Activated B cell treated with CpG ODN at 0.5 μM for 24 hours (primary cell): ENCODE measurements around the gene KATNB1. TPM values are rescaled to one million over a fixed set of nuclear protein-coding genes. Genes with fewer than 3 reads are reported as not detected.

Source experiments
- ATAC-seq: fragments of 200-7000 bp; cut with Tn5 transposase; one replicate; pipeline ENCODE4 v1.10.0; 2021; ENCODE audit warnings: low read depth, mild to moderate bottlenecking, moderate library complexity
- CTCF ChIA-PET: fragments of 350-600 bp; sonication (Branson Sonifier 250); formaldehyde crosslinking; loops from one replicate; lab custom pipeline; 2021; ENCODE audit warnings: antibody characterized with exemption; lab: Charles Lee
- POLR2A ChIA-PET: fragments of 350-600 bp; sonication (Branson Sonifier 250); formaldehyde crosslinking; loops from one replicate; lab custom pipeline; 2021; ENCODE audit warnings: antibody characterized with exemption; lab: Charles Lee
- DNase-seq: peaks from one replicate; pipeline ENCODE4 v3.0.0; 2022
- H3K27ac Mint-ChIP-seq: one replicate; pipeline ENCODE4 v1.8.0; 2020; ENCODE audit warnings: mixed read lengths
- H3K27me3 Mint-ChIP-seq: one replicate; pipeline ENCODE4 v1.8.0; 2021; ENCODE audit warnings: mixed read lengths
- H3K36me3 Mint-ChIP-seq: one replicate; pipeline ENCODE4 v1.8.0; 2021; ENCODE audit warnings: low read depth, mixed read lengths
- H3K4me1 Mint-ChIP-seq: one replicate; pipeline ENCODE4 v1.8.0; 2021; ENCODE audit warnings: mixed read lengths
- H3K4me3 Mint-ChIP-seq: one replicate; pipeline ENCODE4 v1.8.0; 2020; ENCODE audit warnings: mild to moderate bottlenecking, mixed read lengths
- H3K9me3 Mint-ChIP-seq: one replicate; pipeline ENCODE4 v1.8.0; 2020; ENCODE audit warnings: mixed read lengths
- intact Hi-C: fragments of 100-400 bp; cut with micrococcal nuclease; formaldehyde crosslinking; loops from one replicate; pipeline ENCODE4 v1.15.1; 2024
- total RNA-seq: library from RNA; stranded (reverse); gene quantifications from 2 replicates; pipeline ENCODE4 v1.2.3, GENCODE V29; 2022
- TF ChIP-seq, protein P1 (sequence below): fragments of 200-600 bp; IDR thresholded peaks from one replicate; pipeline ENCODE4 v1.8.0; 2022; ENCODE audit warnings: antibody characterized with exemption, mild to moderate bottlenecking

KATNB1 gene
- total RNA-seq, 1 donor from 2014 or later = 16.8 TPM

DNA sequence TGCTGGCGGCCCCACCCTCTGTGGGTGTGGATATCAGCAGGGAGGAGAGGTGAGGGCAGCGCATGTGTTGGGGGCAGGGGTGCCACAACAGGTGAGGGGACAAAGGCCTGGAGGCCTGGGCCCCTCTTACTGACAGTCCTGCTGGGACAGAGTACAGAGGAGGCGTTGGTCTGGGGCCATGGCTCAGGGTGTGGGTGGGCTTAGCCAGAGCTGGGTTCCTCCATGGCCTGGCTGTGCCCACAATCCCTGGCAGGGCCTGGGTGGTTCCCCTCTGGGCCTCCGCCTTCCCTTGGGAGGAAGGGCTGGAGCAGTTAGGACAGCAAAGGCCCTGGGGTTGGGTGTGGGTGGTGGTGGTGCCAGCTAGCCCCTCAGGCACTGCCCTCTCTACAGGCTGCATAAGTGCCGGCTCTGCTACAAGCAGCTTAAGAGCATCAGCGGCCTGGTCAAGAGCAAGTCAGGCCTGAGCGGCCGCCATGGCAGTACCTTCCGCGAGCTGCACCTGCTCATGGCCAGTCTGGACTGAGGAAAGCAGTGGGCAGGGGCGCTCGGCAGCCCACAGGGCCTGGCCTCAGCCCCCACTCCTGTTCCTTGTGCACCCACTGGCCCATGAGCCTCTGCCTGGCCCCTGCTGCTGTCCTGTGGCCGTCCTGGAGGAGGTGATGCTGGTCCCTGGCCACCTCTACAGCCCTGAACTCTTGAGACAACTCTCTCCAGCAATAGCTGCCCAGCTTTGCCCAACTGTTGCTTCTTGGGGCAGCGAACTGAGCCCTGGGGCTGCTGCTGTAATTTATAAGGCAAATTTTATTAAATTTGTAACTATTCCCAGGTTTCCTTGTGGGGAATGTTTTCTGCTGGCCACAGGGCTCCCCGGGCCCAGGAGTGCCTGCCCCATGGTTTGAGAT lies 21.1 kb downstream of the KATNB1 start:
- DNase-seq = no peak
- Mint-ChIP-seq H3K36me3 (peaks cover 16% of the 10 kb centered on the region), H3K9me3 (no peaks in the 10 kb centered on the region), H3K4me1 (no peaks in the 10 kb centered on the region), H3K27ac (no peak overlapping the region), H3K4me3 (no peak overlapping the region), H3K27me3 (no peaks in the 10 kb centered on the region)
- no peak for ATAC-seq
- ChIA-PET POLR2A (no interaction called here), CTCF (interaction anchor here (1.3 kb wide), 1 partner anchor 20 kb away, joined by 3 read pairs; no protein-coding TSS in a partner anchor)
- TF ChIP-seq, protein P1, sequence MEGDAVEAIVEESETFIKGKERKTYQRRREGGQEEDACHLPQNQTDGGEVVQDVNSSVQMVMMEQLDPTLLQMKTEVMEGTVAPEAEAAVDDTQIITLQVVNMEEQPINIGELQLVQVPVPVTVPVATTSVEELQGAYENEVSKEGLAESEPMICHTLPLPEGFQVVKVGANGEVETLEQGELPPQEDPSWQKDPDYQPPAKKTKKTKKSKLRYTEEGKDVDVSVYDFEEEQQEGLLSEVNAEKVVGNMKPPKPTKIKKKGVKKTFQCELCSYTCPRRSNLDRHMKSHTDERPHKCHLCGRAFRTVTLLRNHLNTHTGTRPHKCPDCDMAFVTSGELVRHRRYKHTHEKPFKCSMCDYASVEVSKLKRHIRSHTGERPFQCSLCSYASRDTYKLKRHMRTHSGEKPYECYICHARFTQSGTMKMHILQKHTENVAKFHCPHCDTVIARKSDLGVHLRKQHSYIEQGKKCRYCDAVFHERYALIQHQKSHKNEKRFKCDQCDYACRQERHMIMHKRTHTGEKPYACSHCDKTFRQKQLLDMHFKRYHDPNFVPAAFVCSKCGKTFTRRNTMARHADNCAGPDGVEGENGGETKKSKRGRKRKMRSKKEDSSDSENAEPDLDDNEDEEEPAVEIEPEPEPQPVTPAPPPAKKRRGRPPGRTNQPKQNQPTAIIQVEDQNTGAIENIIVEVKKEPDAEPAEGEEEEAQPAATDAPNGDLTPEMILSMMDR = no peak
- intact Hi-C loops = loop anchor here (1.0 kb wide), 3 partner anchors 21 to 249 kb away; partner anchors contain the start of gene KATNB1

DNA sequence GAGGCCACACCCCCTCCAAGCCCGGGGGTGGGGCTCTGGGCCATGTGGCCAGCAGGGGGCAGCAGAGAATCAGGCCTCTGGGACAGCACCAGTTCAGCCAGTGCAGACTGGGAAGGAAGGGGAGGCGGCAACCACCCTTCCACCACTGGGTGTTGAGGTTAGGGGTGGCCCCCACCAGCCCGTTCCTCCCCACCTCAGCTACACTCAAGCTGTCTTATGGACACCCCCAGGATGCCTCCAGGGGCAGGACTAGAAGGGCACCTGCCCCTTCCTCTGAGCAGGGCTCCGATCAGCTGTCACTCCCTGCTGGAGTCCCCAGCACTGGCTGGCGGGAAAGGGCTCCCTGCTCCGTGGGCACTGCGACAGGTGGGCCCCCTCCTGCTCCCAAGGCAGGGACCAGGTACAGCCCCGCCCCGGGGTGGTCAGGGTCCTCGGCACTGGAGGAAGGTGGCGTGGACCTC lies 21.8 kb downstream of the KATNB1 start:
- intact Hi-C loops = loop anchor here (1.0 kb wide), 3 partner anchors 22 to 248 kb away; partner anchors contain the start of gene KATNB1
- DNase-seq = peak; percentile 78
- CTCF ChIA-PET = interaction anchor here (1.2 to 1.3 kb wide), 2 partner anchors 21 to 22 kb away, joined by 3 read pairs; partner anchors contain the start of gene KATNB1
- Mint-ChIP-seq H3K36me3 (peaks cover 12% of the 10 kb centered on the region), H3K27ac (no peak overlapping the region), H3K9me3 (no peaks in the 10 kb centered on the region), H3K27me3 (no peaks in the 10 kb centered on the region), H3K4me1 (no peaks in the 10 kb centered on the region), H3K4me3 (no peak overlapping the region)
- TF ChIP-seq, protein P1 = no peak
- POLR2A ChIA-PET = no interaction called here
- ATAC-seq = peak; percentile 99

DNA sequence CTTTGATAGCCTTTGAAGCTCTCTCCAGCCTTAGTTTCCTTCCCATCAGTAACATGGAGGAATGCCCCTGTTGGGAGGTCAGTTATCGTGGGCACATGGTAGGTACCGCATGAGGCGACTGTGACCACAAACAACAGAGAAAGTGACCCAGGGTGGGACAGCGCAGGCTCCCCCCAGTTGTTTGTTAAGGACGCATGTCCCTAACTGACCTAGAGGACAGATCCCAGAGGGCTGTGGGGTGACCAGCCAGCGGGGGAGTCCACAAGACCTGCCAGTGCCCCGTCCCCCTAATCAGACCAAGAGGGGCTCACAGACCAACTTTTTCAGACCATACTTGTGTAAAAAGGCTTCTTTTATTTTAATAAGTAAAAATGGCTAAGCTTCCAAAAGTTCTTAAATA lies 22.3 kb downstream of the KATNB1 start:
- no peak overlapping the region for H3K4me3 Mint-ChIP-seq
- POLR2A ChIA-PET = no interaction called here
- intact Hi-C loops = loop anchor here (1.0 kb wide), 3 partner anchors 23 to 247 kb away; partner anchors contain the start of gene KATNB1

DNA sequence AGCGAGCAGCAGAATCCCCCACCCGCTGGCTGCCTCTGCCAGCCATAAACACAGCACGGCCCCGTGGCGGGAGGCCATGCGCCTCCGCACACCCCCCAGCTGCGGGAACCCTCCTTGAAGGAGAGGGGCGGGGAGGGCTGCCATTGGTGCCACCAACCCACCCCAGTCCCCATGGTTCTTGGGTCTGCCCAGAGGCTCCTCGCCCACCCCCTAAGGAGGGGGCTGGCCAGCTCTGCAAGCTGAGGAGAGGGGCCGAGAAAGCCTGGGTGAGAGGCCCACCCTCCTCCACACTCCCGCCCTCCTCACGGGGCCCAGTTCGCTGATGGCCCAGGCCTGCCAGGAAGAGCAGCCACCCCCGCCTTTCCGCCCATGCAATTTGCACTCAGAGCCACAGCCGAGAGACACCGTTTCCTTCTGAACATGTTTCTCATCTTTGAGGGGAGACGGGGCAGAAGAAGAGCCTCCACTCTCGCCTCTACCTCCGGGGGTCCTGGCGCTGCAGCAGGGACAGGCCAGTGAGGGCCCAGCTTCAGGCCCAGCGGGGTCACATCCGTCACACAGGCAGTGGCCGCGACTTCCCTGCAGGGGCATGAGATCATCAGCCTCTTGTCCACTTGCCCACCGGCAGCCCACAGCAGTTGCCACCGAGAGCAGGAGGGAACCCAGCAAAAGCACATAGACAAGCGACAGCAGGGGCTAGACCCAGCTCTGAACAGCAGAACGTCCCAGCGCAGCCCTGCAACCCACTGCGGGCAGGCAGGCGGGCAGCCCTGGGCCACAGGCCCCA lies 23.0 kb downstream of the KATNB1 start:
- H3K4me1 Mint-ChIP-seq = no peaks in the 10 kb centered on the region
- ChIA-PET POLR2A (no interaction called here), CTCF (interaction anchor here (1.2 kb wide), 1 partner anchor 23 kb away, joined by 3 read pairs; the partner anchor contains the start of gene KATNB1)
- intact Hi-C loops = no loop called here
- H3K27me3 Mint-ChIP-seq = no peaks in the 10 kb centered on the region
- DNase-seq (no peak), ATAC-seq (no peak)
- TF ChIP-seq, protein P1 = no peak
- peaks cover 10% of the 10 kb centered on the region for H3K36me3 Mint-ChIP-seq
- no peaks in the 10 kb centered on the region for H3K9me3 Mint-ChIP-seq
- H3K4me3 Mint-ChIP-seq = no peak overlapping the region
- H3K27ac Mint-ChIP-seq = no peak overlapping the region

More for the DNA sequence above, 22.3 kb downstream of the KATNB1 start:
- DNase-seq (no peak), ATAC-seq (no peak)
- no peaks in the 10 kb centered on the region for H3K9me3 Mint-ChIP-seq
- CTCF ChIA-PET = interaction anchor here (1.2 to 1.3 kb wide), 2 partner anchors 22 to 23 kb away, joined by 3 read pairs; partner anchors contain the start of gene KATNB1
- H3K4me1 Mint-ChIP-seq = no peaks in the 10 kb centered on the region
- TF ChIP-seq, protein P1 = no peak
- H3K27ac Mint-ChIP-seq = no peak overlapping the region
- H3K27me3 Mint-ChIP-seq = no peaks in the 10 kb centered on the region
- H3K36me3 Mint-ChIP-seq = peaks cover 12% of the 10 kb centered on the region
